Measurements from ENCODE around the gene ETV6. TPM values are rescaled to one million over a fixed set of nuclear protein-coding genes. Genes with fewer than 3 reads are reported as not detected.

ETV6 gene
- total and polyA plus RNA-seq, 12 donors: 2.7 to 33.5 (median 15.2) TPM

DNA sequence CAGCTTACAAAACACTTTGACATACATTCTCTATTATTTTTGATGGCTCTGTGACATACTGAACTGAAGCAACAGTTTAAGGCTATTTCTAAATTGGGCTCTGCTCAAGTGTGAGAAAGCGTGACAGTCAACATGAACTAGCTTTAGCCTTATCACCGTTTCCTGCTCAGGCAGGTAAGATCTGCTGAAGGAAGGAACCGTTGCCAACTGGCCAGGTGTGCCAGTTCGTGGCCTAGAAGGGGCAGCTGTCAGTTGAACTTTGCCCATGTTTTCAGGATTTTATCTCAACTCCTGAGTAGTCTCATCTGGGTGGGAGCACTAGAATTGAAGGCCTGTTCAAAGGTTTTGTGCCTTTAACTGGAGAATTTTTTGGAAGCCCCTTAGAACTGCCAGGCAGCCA is 79.5 kb downstream of the ETV6 start:
- Histone ChIP-seq H3K27me3 (no peaks in the 10 kb centered on the region), H3K9me3 (no peaks in the 10 kb centered on the region), H3K4me3 (no peak overlapping the region), H3K27ac (no peak overlapping the region), H3K36me3 (peaks cover 0 to 13% (median 0%) of the 10 kb centered on the region in 9 donors), H3K4me1 (peaks cover 0 to 80% (median 35%) of the 10 kb centered on the region in 9 donors)
- TF ChIP-seq, protein P1, sequence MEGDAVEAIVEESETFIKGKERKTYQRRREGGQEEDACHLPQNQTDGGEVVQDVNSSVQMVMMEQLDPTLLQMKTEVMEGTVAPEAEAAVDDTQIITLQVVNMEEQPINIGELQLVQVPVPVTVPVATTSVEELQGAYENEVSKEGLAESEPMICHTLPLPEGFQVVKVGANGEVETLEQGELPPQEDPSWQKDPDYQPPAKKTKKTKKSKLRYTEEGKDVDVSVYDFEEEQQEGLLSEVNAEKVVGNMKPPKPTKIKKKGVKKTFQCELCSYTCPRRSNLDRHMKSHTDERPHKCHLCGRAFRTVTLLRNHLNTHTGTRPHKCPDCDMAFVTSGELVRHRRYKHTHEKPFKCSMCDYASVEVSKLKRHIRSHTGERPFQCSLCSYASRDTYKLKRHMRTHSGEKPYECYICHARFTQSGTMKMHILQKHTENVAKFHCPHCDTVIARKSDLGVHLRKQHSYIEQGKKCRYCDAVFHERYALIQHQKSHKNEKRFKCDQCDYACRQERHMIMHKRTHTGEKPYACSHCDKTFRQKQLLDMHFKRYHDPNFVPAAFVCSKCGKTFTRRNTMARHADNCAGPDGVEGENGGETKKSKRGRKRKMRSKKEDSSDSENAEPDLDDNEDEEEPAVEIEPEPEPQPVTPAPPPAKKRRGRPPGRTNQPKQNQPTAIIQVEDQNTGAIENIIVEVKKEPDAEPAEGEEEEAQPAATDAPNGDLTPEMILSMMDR (IDR thresholded peaks at IDR 0.05): no peak
- intact Hi-C loops (cut with DNase I): no loop called here
- peak in 1 of 8 donors; percentile 41 for ATAC-seq
- WGBS, 2 donors: 43 to 47% methylated on average over 4 of the region's 4 CpGs
- DNase-seq: no peak

DNA sequence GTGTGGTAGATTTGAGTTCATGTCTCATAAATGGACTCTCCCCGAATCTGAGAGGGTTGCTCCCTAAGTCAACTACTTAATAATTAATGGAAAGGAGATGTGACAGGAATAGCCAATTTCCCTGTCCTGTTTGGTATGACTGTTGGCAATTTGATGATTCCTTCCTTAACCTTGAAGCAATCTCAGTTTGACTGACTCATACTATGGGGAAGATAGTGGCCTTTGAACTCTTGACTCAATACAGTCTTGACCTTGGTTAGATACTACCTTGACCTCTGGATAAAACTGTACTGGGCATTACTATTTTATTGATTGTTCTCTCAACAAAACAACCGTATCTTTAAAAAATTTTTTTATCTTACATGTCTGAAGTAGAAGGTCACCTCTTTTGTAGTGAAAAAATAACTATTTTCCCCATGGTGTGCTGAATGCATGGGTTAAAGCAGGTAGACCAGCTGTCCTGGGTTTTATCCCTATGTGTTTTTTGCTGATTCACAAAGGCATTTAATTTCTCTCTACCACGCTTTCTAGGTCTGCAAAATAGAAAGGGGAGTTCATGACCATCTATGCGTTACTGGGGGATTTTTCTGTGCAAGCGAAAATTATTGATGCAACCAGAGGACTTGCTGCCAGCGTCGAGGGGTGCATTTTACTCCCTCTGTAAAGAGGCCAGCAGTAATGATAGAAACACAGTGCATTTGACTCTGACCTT is 80.1 kb downstream of the ETV6 start:
- no peaks in the 10 kb centered on the region for H3K9me3 ChIP-seq
- peaks cover 0 to 74% (median 29%) of the 10 kb centered on the region in 9 donors for H3K4me1 ChIP-seq
- peaks cover 0 to 13% (median 0%) of the 10 kb centered on the region in 9 donors for H3K36me3 ChIP-seq
- TF ChIP-seq, protein P1 (IDR thresholded peaks at IDR 0.05): no peak
- no peaks in the 10 kb centered on the region for H3K27me3 ChIP-seq
- 95 to 97% methylated on average over 7 of the region's 7 CpGs for WGBS, 2 donors
- ATAC-seq (no peak), DNase-seq (no peak)
- intact Hi-C loops (cut with DNase I): loop anchor here in 1 of 10 donors (10.0 kb wide), 2 partner anchors 85 to 145 kb away; no protein-coding TSS in a partner anchor
- H3K4me3 ChIP-seq: no peak overlapping the region
- H3K27ac ChIP-seq: no peak overlapping the region

DNA sequence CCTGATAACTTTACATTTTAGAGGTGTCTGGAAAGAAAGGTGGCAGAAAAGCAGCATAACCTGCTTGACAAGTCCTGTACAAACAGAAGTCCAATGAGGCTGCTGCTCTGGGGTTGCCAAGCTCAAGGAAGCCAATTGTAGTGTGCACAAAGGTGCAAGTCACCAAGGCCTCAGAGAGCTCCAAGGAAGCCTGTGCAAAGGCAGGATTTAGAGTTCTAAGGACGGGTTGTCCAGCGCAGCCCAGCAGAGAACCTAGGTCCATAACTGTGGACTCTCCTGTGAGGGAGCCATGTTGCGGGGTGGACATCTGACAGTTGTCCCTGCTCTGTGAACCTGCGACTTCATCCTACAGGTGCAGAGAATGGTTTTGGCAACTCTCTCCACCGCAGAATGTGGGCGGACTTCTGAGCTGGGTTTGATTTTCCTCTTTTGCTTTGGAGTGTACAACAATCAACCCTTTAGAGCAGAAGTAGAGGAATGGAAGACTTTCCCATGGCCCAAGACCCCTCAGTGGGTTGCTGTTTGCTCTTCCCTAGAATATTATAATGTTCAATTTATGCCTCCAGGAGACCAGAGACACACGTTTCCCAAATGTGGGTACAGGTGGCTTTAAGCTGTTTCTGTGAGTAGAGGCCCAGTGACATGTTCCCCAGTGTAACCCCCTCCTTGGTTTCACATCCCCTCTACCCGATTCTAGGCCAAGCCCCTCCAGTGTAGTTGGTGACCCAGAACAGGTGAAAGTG is 81.0 kb downstream of the ETV6 start:
- TF ChIP-seq, protein P1 (IDR thresholded peaks at IDR 0.05): no peak
- Histone ChIP-seq H3K36me3 (peaks cover 0 to 13% (median 0%) of the 10 kb centered on the region in 9 donors), H3K9me3 (no peaks in the 10 kb centered on the region), H3K4me1 (peaks cover 0 to 65% (median 21%) of the 10 kb centered on the region in 9 donors), H3K27me3 (no peaks in the 10 kb centered on the region), H3K4me3 (no peak overlapping the region), H3K27ac (peak overlapping the region in 1 of 10 donors; percentile 65)
- 97% methylated on average over 8 of the region's 8 CpGs for WGBS, 2 donors
- no peak for ATAC-seq
- intact Hi-C loops (cut with DNase I): loop anchor here in 1 of 10 donors (10.0 kb wide), 2 partner anchors 84 to 146 kb away; no protein-coding TSS in a partner anchor
- no peak for DNase-seq

DNA sequence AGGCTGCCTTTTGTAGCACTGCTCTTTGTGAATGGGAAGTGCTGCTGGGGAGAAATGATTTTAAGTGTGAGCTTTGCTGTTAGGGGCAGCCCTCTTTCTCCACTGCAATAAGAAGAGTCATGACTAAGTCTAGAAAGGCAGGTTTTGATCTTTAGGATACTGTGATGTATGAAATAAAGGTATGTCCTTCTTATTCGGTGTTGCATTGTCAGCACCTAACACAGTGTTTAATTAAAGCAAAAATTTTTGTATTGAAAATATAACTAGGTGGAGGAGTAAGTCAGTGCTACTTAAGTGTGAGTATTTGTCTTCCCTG is 81.5 kb downstream of the ETV6 start:
- Histone ChIP-seq H3K27ac (peak overlapping the region in 1 of 10 donors; percentile 65), H3K27me3 (no peaks in the 10 kb centered on the region), H3K36me3 (peaks cover 0 to 13% (median 0%) of the 10 kb centered on the region in 9 donors), H3K9me3 (no peaks in the 10 kb centered on the region), H3K4me1 (peaks cover 0 to 60% (median 15%) of the 10 kb centered on the region in 9 donors), H3K4me3 (no peak overlapping the region)
- DNase-seq: no peak
- intact Hi-C loops (cut with DNase I): loop anchor here in 1 of 10 donors (10.0 kb wide), 2 partner anchors 84 to 146 kb away; no protein-coding TSS in a partner anchor
- 94 to 97% methylated on average over 1 of the region's 1 CpG for WGBS, 2 donors
- ATAC-seq: no peak
- TF ChIP-seq, protein P1 (IDR thresholded peaks at IDR 0.05): no peak
